ENCODE results near the gene CMTM3. TPM values are rescaled to one million over a fixed set of nuclear protein-coding genes. Genes with fewer than 3 reads are reported as not detected.

Gene CMTM3
- total and polyA plus RNA-seq, 9 of the 15 experiments (the other 6 are each of a cell fraction or from before 2014, with no cell fraction given) = 4.6 to 33.4 (median 17.5) TPM

DNA sequence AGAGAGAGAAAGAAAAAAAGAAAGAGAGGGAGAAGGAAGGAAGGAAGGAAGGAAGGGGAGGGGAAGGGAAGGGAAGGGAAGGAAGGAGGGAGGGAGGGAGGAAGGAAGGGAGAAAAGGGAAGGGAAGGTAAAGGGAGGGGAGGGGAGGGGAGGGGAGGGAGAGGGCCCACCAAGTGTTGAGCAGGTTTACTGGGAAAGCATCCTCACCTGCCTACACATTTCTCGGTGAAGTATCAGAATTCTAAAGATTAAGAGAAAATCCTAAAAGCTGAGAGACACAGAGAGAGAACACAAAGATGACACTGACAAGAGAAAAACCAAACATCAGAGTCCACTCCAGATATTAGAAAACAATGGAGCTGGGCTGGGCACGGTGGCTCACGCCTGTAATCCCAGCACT lies 12.3 kb upstream of the CMTM3 start:
- ATAC-seq (no peak), FAIRE-seq (no peak), DNase-seq (ENCODE audit: extremely low read depth in 1 of 4, low spot score in 3 of 4) (no peak)
- BruUV-seq (replicated peaks) = no TSS peak
- Histone ChIP-seq H3K4me1 (replicated peaks in 1 of 2; ENCODE audit: control insufficient read depth in 2 of 2, insufficient read depth in 2 of 2, low read length in 2 of 2) (no peaks in the 10 kb centered on the region), H3K9ac (ENCODE audit: insufficient read depth in 1 of 2, low read depth in 2 of 2, low read length in 2 of 2) (no peak overlapping the region), H3K27ac (ENCODE audit: extremely low read depth, low read depth, low read length) (no peak overlapping the region), H3K27me3 (ENCODE audit: control insufficient read depth in 2 of 2, insufficient read depth in 2 of 2, low read length in 2 of 2) (peaks cover 0 to 11% of the 10 kb centered on the region in 2 experiments; a peak in 1 of 5 replicates), H4K20me1 (replicated peaks; ENCODE audit: control insufficient read depth, insufficient read depth, low read length) (no peaks in the 10 kb centered on the region), H3K9me1 (ENCODE audit: control insufficient read depth, insufficient read depth, low read length) (no peaks in the 10 kb centered on the region), H2AFZ (ENCODE audit: low read depth, low read length) (no peak overlapping the region), H3K9me3 (replicated peaks; ENCODE audit: control insufficient read depth, insufficient read depth, low read depth, low read length) (no peaks in the 10 kb centered on the region), H3K4me3 (no peak overlapping the region), H3K36me3 (ENCODE audit: control insufficient read depth, insufficient read depth, low read length) (no peaks in the 10 kb centered on the region), H3K4me2 (ENCODE audit: insufficient read depth, low read length) (no peak overlapping the region), H3K79me2 (ENCODE audit: control insufficient read depth, insufficient read depth, low read length) (no peaks in the 10 kb centered on the region)
- TF ChIP-seq CBX3 (IDR thresholded peaks at IDR 0.05; ENCODE audit: borderline replicate concordance in 1 of 2, low read length in 2 of 2) (no peak), HNRNPK (IDR thresholded peaks at IDR 0.05; ENCODE audit: low read depth, low read length, poor library complexity, severe bottlenecking) (peak; percentile 24), RB1 (IDR thresholded peaks at IDR 0.05; ENCODE audit: low read depth) (no peak)
- POLR2A ChIA-PET = no interaction called here
- intact Hi-C loops (cut with micrococcal nuclease) = no loop called here
- CTCF ChIA-PET (ENCODE audit: low intra/inter-chr PET ratio) = no interaction called here
- in situ Hi-C loops (cut with MboI) = loop anchor here (5.0 kb wide), 1 partner anchor 185 kb away; no protein-coding TSS in a partner anchor
- WGBS (ENCODE audit: insufficient coverage, low coverage, missing lambda C conversion rate) = 21% methylated on average over 3 of the region's 3 CpGs

DNA sequence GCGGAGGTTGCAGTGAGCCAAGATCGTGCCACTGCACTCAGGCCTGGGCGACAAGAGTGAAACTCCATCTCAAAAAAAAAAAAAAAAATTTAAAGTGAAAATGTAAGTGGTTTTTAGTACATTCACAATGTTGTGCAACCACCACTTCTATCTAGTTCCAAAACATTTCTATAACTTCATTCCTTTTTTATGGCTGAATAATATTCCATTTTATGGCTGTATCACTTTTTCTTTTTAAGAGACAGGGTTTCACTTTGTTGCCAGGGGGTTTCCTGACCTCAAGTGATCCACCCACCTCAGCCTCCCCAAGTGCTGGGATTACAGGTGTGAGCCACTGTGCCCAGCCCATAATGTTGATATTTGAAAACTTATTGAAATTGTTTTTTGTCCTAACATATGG lies 11.7 kb upstream of the CMTM3 start:
- H3K4me3 ChIP-seq = no peak overlapping the region
- 81% methylated on average over 3 of the region's 3 CpGs for WGBS (ENCODE audit: insufficient coverage, low coverage, missing lambda C conversion rate)
- no peaks in the 10 kb centered on the region for H3K9me3 ChIP-seq (replicated peaks; ENCODE audit: control insufficient read depth, insufficient read depth, low read depth, low read length)
- CTCF ChIA-PET (ENCODE audit: low intra/inter-chr PET ratio) = no interaction called here
- no peaks in the 10 kb centered on the region for H3K79me2 ChIP-seq (ENCODE audit: control insufficient read depth, insufficient read depth, low read length)
- peak; percentile 52 for TF ChIP-seq RBM25 (IDR thresholded peaks at IDR 0.05; ENCODE audit: low read depth, low read length, severe bottlenecking)
- peak; percentile 67 for TF ChIP-seq ZNF146 (CRISPR knock-in tag; IDR thresholded peaks at IDR 0.05; ENCODE audit: unreplicated experiment)
- no peak for TF ChIP-seq ZKSCAN3 (CRISPR knock-in tag; IDR thresholded peaks at IDR 0.05)
- no peaks in the 10 kb centered on the region for H3K36me3 ChIP-seq (ENCODE audit: control insufficient read depth, insufficient read depth, low read length)
- H3K4me2 ChIP-seq (ENCODE audit: insufficient read depth, low read length) = no peak overlapping the region
- FAIRE-seq = no peak
- no peak overlapping the region for H2AFZ ChIP-seq (ENCODE audit: low read depth, low read length)
- in situ Hi-C loops (cut with MboI) = loop anchor here (5.0 kb wide), 1 partner anchor 186 kb away; no protein-coding TSS in a partner anchor
- no peaks in the 10 kb centered on the region for H4K20me1 ChIP-seq (replicated peaks; ENCODE audit: control insufficient read depth, insufficient read depth, low read length)
- no peak for ATAC-seq
- H3K27me3 ChIP-seq (ENCODE audit: control insufficient read depth in 2 of 2, insufficient read depth in 2 of 2, low read length in 2 of 2) = peaks cover 0 to 11% of the 10 kb centered on the region in 2 experiments; a peak in 1 of 5 replicates
- H3K9me1 ChIP-seq (ENCODE audit: control insufficient read depth, insufficient read depth, low read length) = no peaks in the 10 kb centered on the region
- no peak overlapping the region for H3K27ac ChIP-seq (ENCODE audit: extremely low read depth, low read depth, low read length)
- no peaks in the 10 kb centered on the region for H3K4me1 ChIP-seq (replicated peaks in 1 of 2; ENCODE audit: control insufficient read depth in 2 of 2, insufficient read depth in 2 of 2, low read length in 2 of 2)
- no peak for DNase-seq (ENCODE audit: extremely low read depth in 1 of 4, low spot score in 3 of 4)
- POLR2A ChIA-PET = no interaction called here
- no peak overlapping the region for H3K9ac ChIP-seq (ENCODE audit: insufficient read depth in 1 of 2, low read depth in 2 of 2, low read length in 2 of 2)
- BruUV-seq (replicated peaks) = no TSS peak
- intact Hi-C loops (cut with micrococcal nuclease) = no loop called here
